Islet of Langerhans (tissue), 1 donor: ENCODE measurements around the gene ADARB1.

Experiments used
- FAIRE-seq: peaks from one replicate; lab custom pipeline; 2011; peaks lifted over from hg19 to GRCh38; lab: Jason Lieb, UNC

Gene ADARB1

GRCh38 chr21:45267390-45267760 lies 193.0 kb downstream of the ADARB1 start:
- no peak for FAIRE-seq

- no peak for FAIRE-seq
Measured at GRCh38 chr21:45269861-45270260, 195.5 kb downstream of the ADARB1 start.

GRCh38 chr21:45270306-45270821 lies 196.0 kb downstream of the ADARB1 start:
- FAIRE-seq = no peak
